PC-9 (cell line): Measurements from ENCODE around the gene CHRNG. TPM values are rescaled to one million over a fixed set of nuclear protein-coding genes. Genes with fewer than 3 reads are reported as not detected.

Source experiments
- BruUV-seq: library from RNA; stranded (reverse); fragments of 400-500 nt; replicated peaks from 2 replicates; lab custom pipeline; 2021; lab: Mats Ljungman, UMichigan
- CTCF ChIA-PET: fragments of 300-600 bp; sonication (Branson Sonifier 250); formaldehyde crosslinking; loops from one replicate; lab custom pipeline; 2022; ENCODE audit warnings: antibody characterized with exemption; lab: Charles Lee
- POLR2A ChIA-PET: fragments of 300-600 bp; sonication (Branson Sonifier 250); formaldehyde crosslinking; loops from one replicate; lab custom pipeline; 2022; ENCODE audit warnings: antibody characterized with exemption; ENCODE audit not compliant: unreplicated experiment; lab: Charles Lee
- DNase-seq, 2 experiments: peaks; one replicate each; pipeline versions ENCODE4 v3.0.0 to v3.0.0-alpha.2; 2015 to 2022; ENCODE audit warnings: mixed read lengths in 1 of 2
- H2AFZ ChIP-seq: fragments of 200-600 bp; sonication (generic); 2 replicates; pipeline ENCODE4 v1.8.1; 2017; ENCODE audit warnings: antibody characterized with exemption
- H3F3A ChIP-seq: fragments of 200-600 bp; sonication (generic); 2 replicates; pipeline ENCODE4 v1.8.1; 2017; ENCODE audit warnings: antibody characterized with exemption, mild to moderate bottlenecking, low read depth; ENCODE audit not compliant: insufficient read depth
- H3K27ac ChIP-seq: fragments of 200-600 bp; sonication (generic); 2 replicates; pipeline ENCODE4 v1.6.1; 2016; ENCODE audit warnings: mixed run types
- H3K27me3 ChIP-seq: fragments of 200-600 bp; sonication (generic); 2 replicates; pipeline ENCODE4 v1.6.1; 2016; ENCODE audit warnings: low read depth, mixed run types; ENCODE audit not compliant: insufficient read depth
- H3K36me3 ChIP-seq: fragments of 200-600 bp; sonication (generic); 2 replicates; pipeline ENCODE4 v1.6.1; 2016; ENCODE audit warnings: low read depth, mixed run types
- H3K4me1 ChIP-seq: fragments of 200-600 bp; sonication (generic); replicated peaks from 2 replicates; pipeline ENCODE4 v1.6.1; 2016; ENCODE audit warnings: mixed run types; ENCODE audit not compliant: insufficient read depth
- H3K4me2 ChIP-seq: fragments of 200-600 bp; sonication (generic); 2 replicates; pipeline ENCODE4 v1.6.1; 2017; ENCODE audit warnings: mixed run types
- H3K4me3 ChIP-seq: fragments of 200-600 bp; sonication (generic); 2 replicates; pipeline ENCODE4 v1.6.1; 2016; ENCODE audit warnings: mixed run types
- H3K79me2 ChIP-seq: fragments of 200-600 bp; sonication (generic); 2 replicates; pipeline ENCODE4 v1.6.1; 2017; ENCODE audit warnings: low read depth, mixed run types
- H3K9me2 ChIP-seq: fragments of 200-600 bp; sonication (generic); 2 replicates; pipeline ENCODE4 v1.8.1; 2017; ENCODE audit warnings: mild to moderate bottlenecking; ENCODE audit not compliant: insufficient read depth
- H3K9me3 ChIP-seq: fragments of 200-600 bp; sonication (generic); 2 replicates; pipeline ENCODE4 v1.8.1; 2016; ENCODE audit warnings: low read depth; ENCODE audit not compliant: insufficient read depth
- H4K20me1 ChIP-seq: fragments of 200-600 bp; sonication (generic); 2 replicates; pipeline ENCODE4 v1.8.1; 2017; ENCODE audit not compliant: insufficient read depth
- EZH2 ChIP-seq: fragments of 200-600 bp; sonication (generic); IDR thresholded peaks from 2 replicates; pipeline ENCODE4 v1.8.0; 2017; ENCODE audit warnings: antibody characterized with exemption, low read depth
- intact Hi-C: fragments of 100-400 bp; cut with micrococcal nuclease; formaldehyde crosslinking; loops from one replicate; pipeline ENCODE4 v1.10.0; 2022; ENCODE audit not compliant: unreplicated experiment
- total RNA-seq: library from RNA; stranded (reverse); gene quantifications from 2 replicates; pipeline ENCODE4 v1.2.3, GENCODE V29; 2021
- TF ChIP-seq, protein P1 (sequence below): fragments of 200-600 bp; sonication (generic); conservative IDR thresholded peaks from 2 replicates; pipeline ENCODE4 v1.6.1; 2017; ENCODE audit warnings: mixed run types, antibody characterized with exemption, mild to moderate bottlenecking, moderate library complexity

CHRNG gene
- total RNA-seq, 1 experiment from 2014 or later: not detected

DNA sequence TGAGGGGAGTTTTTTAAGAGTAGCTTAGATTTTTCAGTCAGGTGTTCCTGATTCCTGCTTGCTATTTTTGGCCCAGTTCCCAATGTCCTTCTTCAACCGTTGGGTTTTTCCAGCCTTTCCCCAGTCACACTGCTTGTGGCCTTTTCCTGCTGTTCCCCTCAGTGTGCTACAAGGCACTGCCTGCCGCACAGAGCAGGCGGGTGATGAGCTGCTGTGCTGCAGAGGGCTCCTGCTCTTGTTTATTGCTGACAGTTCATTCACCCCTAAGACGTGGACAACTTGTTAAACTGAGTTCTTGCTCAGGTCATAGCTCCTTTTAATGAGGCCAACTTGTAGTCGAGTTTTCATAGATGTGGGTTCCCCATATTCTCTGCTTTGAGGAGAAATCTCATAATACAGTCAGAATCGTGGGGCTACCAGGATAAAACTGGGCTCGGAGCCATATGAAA is 31.6 kb downstream of the CHRNG start:
- ChIA-PET POLR2A (no interaction called here), CTCF (no interaction called here)
- H3K4me3 ChIP-seq: no peak overlapping the region
- H2AFZ ChIP-seq: no peak overlapping the region
- no peak overlapping the region for H3K4me2 ChIP-seq
- TF ChIP-seq, protein P1, sequence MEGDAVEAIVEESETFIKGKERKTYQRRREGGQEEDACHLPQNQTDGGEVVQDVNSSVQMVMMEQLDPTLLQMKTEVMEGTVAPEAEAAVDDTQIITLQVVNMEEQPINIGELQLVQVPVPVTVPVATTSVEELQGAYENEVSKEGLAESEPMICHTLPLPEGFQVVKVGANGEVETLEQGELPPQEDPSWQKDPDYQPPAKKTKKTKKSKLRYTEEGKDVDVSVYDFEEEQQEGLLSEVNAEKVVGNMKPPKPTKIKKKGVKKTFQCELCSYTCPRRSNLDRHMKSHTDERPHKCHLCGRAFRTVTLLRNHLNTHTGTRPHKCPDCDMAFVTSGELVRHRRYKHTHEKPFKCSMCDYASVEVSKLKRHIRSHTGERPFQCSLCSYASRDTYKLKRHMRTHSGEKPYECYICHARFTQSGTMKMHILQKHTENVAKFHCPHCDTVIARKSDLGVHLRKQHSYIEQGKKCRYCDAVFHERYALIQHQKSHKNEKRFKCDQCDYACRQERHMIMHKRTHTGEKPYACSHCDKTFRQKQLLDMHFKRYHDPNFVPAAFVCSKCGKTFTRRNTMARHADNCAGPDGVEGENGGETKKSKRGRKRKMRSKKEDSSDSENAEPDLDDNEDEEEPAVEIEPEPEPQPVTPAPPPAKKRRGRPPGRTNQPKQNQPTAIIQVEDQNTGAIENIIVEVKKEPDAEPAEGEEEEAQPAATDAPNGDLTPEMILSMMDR: no peak
- H3K9me2 ChIP-seq: no peaks in the 10 kb centered on the region
- H3K36me3 ChIP-seq: peaks cover 10% of the 10 kb centered on the region; the same call in 1 of the 2 replicates
- no peaks in the 10 kb centered on the region for H3K4me1 ChIP-seq
- no peaks in the 10 kb centered on the region for H3F3A ChIP-seq
- no TSS peak for BruUV-seq
- H3K9me3 ChIP-seq: no peaks in the 10 kb centered on the region
- H3K27ac ChIP-seq: no peak overlapping the region
- no peak for DNase-seq
- no peaks in the 10 kb centered on the region for H3K27me3 ChIP-seq
- intact Hi-C loops: no loop called here
- no peaks in the 10 kb centered on the region for H4K20me1 ChIP-seq
- no peaks in the 10 kb centered on the region for H3K79me2 ChIP-seq

DNA sequence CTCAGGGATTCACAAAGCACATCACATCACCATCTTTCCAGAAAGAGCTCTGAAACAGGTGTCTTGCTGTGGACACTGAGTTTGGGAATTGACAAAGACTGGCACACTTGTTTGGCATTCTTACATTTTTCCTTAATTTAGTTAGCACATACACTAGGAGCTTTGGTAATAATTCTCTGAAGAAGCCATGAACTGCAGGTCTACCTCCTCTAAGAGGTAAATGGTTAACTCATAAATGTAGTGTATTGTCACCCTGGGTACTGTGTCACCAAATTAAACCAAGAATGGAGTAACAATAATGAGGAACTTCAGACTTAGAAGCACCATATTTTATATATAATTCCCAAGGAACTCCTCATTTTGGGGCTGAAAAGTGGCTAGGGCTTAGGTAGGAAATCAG is 33.5 kb downstream of the CHRNG start:
- no peak overlapping the region for H3K4me3 ChIP-seq
- H3F3A ChIP-seq: no peaks in the 10 kb centered on the region
- H3K79me2 ChIP-seq: no peaks in the 10 kb centered on the region
- ChIA-PET POLR2A (no interaction called here), CTCF (no interaction called here)
- H3K27ac ChIP-seq: no peak overlapping the region
- DNase-seq: no peak
- H3K27me3 ChIP-seq: no peaks in the 10 kb centered on the region
- H4K20me1 ChIP-seq: no peaks in the 10 kb centered on the region
- no peaks in the 10 kb centered on the region for H3K4me1 ChIP-seq
- peaks cover 6% of the 10 kb centered on the region; the same call in 1 of the 2 replicates for H3K36me3 ChIP-seq
- no peaks in the 10 kb centered on the region for H3K9me2 ChIP-seq
- BruUV-seq: no TSS peak
- intact Hi-C loops: no loop called here
- no peaks in the 10 kb centered on the region for H3K9me3 ChIP-seq
- TF ChIP-seq EZH2: no peak
- TF ChIP-seq, protein P1: no peak
- H2AFZ ChIP-seq: no peak overlapping the region
- no peak overlapping the region for H3K4me2 ChIP-seq

DNA sequence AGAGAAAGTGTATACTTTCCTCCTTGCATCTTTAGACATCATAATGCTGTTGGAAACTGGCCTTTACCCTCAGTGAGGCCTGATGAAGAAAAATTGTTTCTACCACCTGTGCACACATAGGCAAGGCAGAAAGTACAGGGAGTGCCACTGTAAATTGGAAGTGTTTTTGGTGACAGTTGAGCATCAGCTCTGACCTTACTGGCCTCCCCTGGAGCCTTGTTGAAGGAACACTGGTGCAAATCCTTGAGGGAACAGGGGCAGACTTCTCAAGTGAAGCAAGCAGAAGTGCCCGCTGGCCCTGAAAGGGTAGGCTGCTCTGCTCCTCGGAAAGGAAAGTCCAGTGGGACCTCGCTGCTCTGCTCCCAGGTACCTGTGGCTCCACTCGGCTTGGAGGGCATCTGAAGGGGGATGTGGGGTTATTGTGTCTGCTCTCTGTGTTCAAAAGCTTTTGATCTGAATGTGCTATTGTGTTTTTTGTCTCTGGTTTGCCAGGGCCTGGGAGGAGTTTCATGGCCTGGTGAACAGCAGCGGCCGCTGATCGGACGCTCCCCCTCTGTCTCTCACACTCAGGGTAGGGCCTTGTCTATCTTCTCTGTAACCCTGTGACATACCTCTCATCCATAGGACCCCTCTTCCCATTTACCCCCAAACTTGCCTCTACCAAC is 34.4 kb downstream of the CHRNG start:
- H3K4me3 ChIP-seq: no peak overlapping the region
- H4K20me1 ChIP-seq: no peaks in the 10 kb centered on the region
- no peaks in the 10 kb centered on the region for H3K36me3 ChIP-seq
- no peaks in the 10 kb centered on the region for H3K9me3 ChIP-seq
- ChIA-PET CTCF (no interaction called here), POLR2A (no interaction called here)
- no peaks in the 10 kb centered on the region for H3K9me2 ChIP-seq
- H3K27me3 ChIP-seq: no peaks in the 10 kb centered on the region
- H3F3A ChIP-seq: no peaks in the 10 kb centered on the region
- no peaks in the 10 kb centered on the region for H3K79me2 ChIP-seq
- no peak overlapping the region for H2AFZ ChIP-seq
- H3K4me1 ChIP-seq: no peaks in the 10 kb centered on the region
- TF ChIP-seq, protein P1: no peak
- TF ChIP-seq EZH2: no peak
- H3K4me2 ChIP-seq: no peak overlapping the region
- DNase-seq: no peak
- intact Hi-C loops: no loop called here
- no peak overlapping the region for H3K27ac ChIP-seq
- no TSS peak for BruUV-seq
